ENCODE results near the gene SLC46A1.

SLC46A1 gene

GRCh38 chr17:28427371-28427770, 21.4 kb upstream of the SLC46A1 start:
- ChIA-PET CTCF (interaction anchor here (2.6 kb wide), 1 partner anchor 11 kb away, joined by 10 read pairs; no protein-coding TSS in a partner anchor), POLR2A (no interaction called here)
- no peak for DNase-seq (ENCODE audit: extremely low spot score)
- TF ChIP-seq LEF1 (IDR thresholded peaks at IDR 0.05; ENCODE audit: borderline replicate concordance) (no peak), SUZ12 (IDR thresholded peaks at IDR 0.05) (no peak), ZNF384 (IDR thresholded peaks at IDR 0.05) (no peak), FOXA1 (IDR thresholded peaks at IDR 0.05) (no peak), HDGF (IDR thresholded peaks at IDR 0.05; ENCODE audit: borderline replicate concordance) (no peak), L3MBTL2 (conservative IDR thresholded peaks at IDR 0.05) (no peak), TARDBP (IDR thresholded peaks at IDR 0.05) (no peak), CTBP1 (IDR thresholded peaks at IDR 0.05; ENCODE audit: borderline replicate concordance) (no peak), SP1 (IDR thresholded peaks at IDR 0.05) (no peak), ELF4 (IDR thresholded peaks at IDR 0.05) (no peak), ARNT (IDR thresholded peaks at IDR 0.05) (no peak), PKNOX1 (IDR thresholded peaks at IDR 0.05) (no peak), NFRKB (IDR thresholded peaks at IDR 0.05) (no peak), BHLHE40 (IDR thresholded peaks at IDR 0.05; ENCODE audit: borderline replicate concordance) (no peak), FOXM1 (IDR thresholded peaks at IDR 0.05; ENCODE audit: borderline replicate concordance) (no peak), FOXK2 (IDR thresholded peaks at IDR 0.05) (no peak)

DNA sequence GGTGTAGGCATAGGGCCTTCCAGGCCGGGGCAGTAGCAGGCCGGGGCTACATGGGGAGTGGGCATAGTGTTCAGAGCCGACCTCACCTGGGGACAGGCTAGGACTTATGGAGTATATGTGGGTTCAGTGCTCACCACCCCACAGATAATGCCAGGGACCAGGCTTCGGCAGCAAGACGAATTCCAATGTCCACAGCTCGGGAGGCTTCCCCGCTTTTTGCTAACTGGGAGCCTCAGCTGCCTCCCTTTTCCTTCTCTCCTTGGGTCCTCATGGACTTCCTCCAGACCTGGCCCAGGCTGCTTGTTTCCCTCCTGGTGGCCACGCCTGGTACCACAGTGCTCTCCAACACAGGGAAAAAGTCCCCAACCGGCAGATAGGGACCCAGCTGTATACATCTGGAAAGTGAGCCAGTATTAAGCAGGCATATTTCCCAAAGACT, 20.1 kb upstream of the SLC46A1 start:
- CTCF ChIA-PET = interaction anchor here (1.1 kb wide), 1 partner anchor 9 kb away, joined by 12 read pairs; no protein-coding TSS in a partner anchor
- TF ChIP-seq NFRKB (IDR thresholded peaks at IDR 0.05) (no peak), ZNF384 (IDR thresholded peaks at IDR 0.05) (no peak), FOXK2 (IDR thresholded peaks at IDR 0.05) (no peak), FOXM1 (IDR thresholded peaks at IDR 0.05; ENCODE audit: borderline replicate concordance) (no peak), PKNOX1 (IDR thresholded peaks at IDR 0.05) (no peak), TARDBP (IDR thresholded peaks at IDR 0.05) (no peak), HDGF (IDR thresholded peaks at IDR 0.05; ENCODE audit: borderline replicate concordance) (no peak), FOXA1 (IDR thresholded peaks at IDR 0.05) (no peak), SP1 (IDR thresholded peaks at IDR 0.05) (no peak), SUZ12 (IDR thresholded peaks at IDR 0.05) (no peak), BHLHE40 (IDR thresholded peaks at IDR 0.05; ENCODE audit: borderline replicate concordance) (no peak), ELF4 (IDR thresholded peaks at IDR 0.05) (no peak)
- POLR2A ChIA-PET = no interaction called here
- DNase-seq (ENCODE audit: extremely low spot score) = peak; percentile 45

DNA sequence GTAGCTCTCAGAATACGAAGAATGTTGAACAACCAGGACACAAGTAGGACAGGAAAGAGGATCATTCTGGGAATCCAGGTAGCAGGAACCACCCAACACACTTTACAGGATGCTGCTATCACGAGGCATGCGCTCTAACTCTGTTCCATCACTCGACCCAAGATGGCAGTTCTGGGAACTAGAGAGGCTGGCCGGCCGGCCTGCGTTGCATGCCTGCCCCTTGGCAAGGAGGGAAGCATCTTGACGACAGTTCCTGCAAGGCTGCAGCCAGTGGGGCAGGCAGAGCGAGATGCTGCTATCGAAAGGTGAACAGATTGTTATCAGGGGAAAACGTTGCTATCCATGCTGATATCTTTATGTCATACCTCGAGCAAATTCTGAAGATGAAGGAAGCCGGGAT, 19.2 kb upstream of the SLC46A1 start:
- DNase-seq (ENCODE audit: extremely low spot score) = no peak
- ChIA-PET CTCF (interaction anchor here (1.0 kb wide), 1 partner anchor 9 kb away, joined by 3 read pairs; no protein-coding TSS in a partner anchor), POLR2A (no interaction called here)
- no peak for TF ChIP-seq SP1 (IDR thresholded peaks at IDR 0.05)

- ChIA-PET CTCF (interaction anchor here (1.3 kb wide), 1 partner anchor 14 kb away, joined by 3 read pairs; no protein-coding TSS in a partner anchor), POLR2A (no interaction called here)
- no peak for TF ChIP-seq CTBP1 (IDR thresholded peaks at IDR 0.05; ENCODE audit: borderline replicate concordance)
- TF ChIP-seq LEF1 (IDR thresholded peaks at IDR 0.05; ENCODE audit: borderline replicate concordance) = no peak
- no peak for TF ChIP-seq BHLHE40 (IDR thresholded peaks at IDR 0.05; ENCODE audit: borderline replicate concordance)
- no peak for TF ChIP-seq HDGF (IDR thresholded peaks at IDR 0.05; ENCODE audit: borderline replicate concordance)
- no peak for TF ChIP-seq ZNF384 (IDR thresholded peaks at IDR 0.05)
- TF ChIP-seq SP1 (IDR thresholded peaks at IDR 0.05) = no peak
- no peak for TF ChIP-seq TARDBP (IDR thresholded peaks at IDR 0.05)
- DNase-seq (ENCODE audit: extremely low spot score) = no peak
Observed at GRCh38 chr17:28421787-28422305, 15.8 kb upstream of the SLC46A1 start.

DNA sequence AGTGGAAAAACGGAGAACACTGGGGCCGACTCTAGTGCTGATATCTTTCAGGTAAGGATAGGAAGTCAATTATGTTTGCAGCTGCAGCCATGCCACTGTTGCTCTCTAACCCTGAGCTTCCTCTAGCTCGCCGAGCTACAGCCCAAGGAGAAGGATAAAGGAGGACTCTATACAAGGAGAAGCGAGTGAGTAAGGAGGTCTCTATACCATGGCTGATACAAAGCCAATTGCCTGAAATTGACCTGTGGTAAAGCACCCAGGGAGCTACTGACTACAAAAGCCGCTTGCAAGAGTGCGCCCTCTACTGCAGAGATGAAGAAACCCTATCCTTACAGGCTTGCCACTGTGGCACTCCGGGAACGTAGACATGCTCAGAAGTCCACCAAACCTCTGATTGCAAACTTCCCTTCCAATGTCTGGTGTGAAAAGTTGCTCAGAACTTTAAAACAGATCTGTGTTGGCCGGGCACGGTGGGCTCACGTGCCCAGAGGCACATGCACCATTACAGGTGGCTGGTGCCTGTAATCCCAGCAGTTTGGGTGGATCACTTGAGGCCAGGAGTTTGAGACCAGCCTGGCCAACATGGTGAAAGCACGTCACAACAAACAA, 10.8 kb upstream of the SLC46A1 start:
- ChIA-PET POLR2A (interaction anchor here (0.7 to 2.1 kb wide), 6 partner anchors 10 to 81 kb away, joined by 3 to 29 read pairs (median 7); partner anchors contain the start of genes IFT20, POLDIP2, SLC46A1 and TNFAIP1), CTCF (interaction anchor here (0.5 to 3.4 kb wide), 19 partner anchors 8 to 763 kb away, joined by 3 to 45 read pairs (median 3); partner anchors contain the start of genes IFT20, MYO18A, SARM1 and SLC46A1)
- DNase-seq (ENCODE audit: extremely low spot score) = peak; percentile 65
- no peak for TF ChIP-seq L3MBTL2 (conservative IDR thresholded peaks at IDR 0.05)
- TF ChIP-seq BHLHE40 (IDR thresholded peaks at IDR 0.05; ENCODE audit: borderline replicate concordance) = no peak
- no peak for TF ChIP-seq TARDBP (IDR thresholded peaks at IDR 0.05)
- TF ChIP-seq FOXM1 (IDR thresholded peaks at IDR 0.05; ENCODE audit: borderline replicate concordance) = no peak
- no peak for TF ChIP-seq NFRKB (IDR thresholded peaks at IDR 0.05)
- no peak for TF ChIP-seq ELF4 (IDR thresholded peaks at IDR 0.05)
- no peak for TF ChIP-seq PKNOX1 (IDR thresholded peaks at IDR 0.05)
- no peak for TF ChIP-seq FOXK2 (IDR thresholded peaks at IDR 0.05)

- TF ChIP-seq TARDBP (IDR thresholded peaks at IDR 0.05) (no peak), FOXM1 (IDR thresholded peaks at IDR 0.05; ENCODE audit: borderline replicate concordance) (no peak), PKNOX1 (IDR thresholded peaks at IDR 0.05) (no peak), ELF4 (IDR thresholded peaks at IDR 0.05) (no peak), FOXA1 (IDR thresholded peaks at IDR 0.05) (no peak), CTBP1 (IDR thresholded peaks at IDR 0.05; ENCODE audit: borderline replicate concordance) (no peak), ARNT (IDR thresholded peaks at IDR 0.05) (no peak), FOXK2 (IDR thresholded peaks at IDR 0.05) (no peak)
- CTCF ChIA-PET = interaction anchor here (0.7 to 3.4 kb wide), 9 partner anchors 9 to 156 kb away, joined by 3 to 45 read pairs (median 10); partner anchors contain the start of genes IFT20, SARM1, SLC46A1 and TNFAIP1
- DNase-seq (ENCODE audit: extremely low spot score) = no peak
- POLR2A ChIA-PET = interaction anchor here (1.2 to 2.1 kb wide), 4 partner anchors 9 to 80 kb away, joined by 7 to 29 read pairs (median 10); partner anchors contain the start of genes IFT20, POLDIP2, SLC46A1 and TNFAIP1
Observed at GRCh38 chr17:28415886-28416285, 9.9 kb upstream of the SLC46A1 start.

Measured in HEK293T (cell line).